Endothelial cell of umbilical vein (primary cell): ENCODE measurements around the gene AKAP13.
"Not testable (repeated sequence)": the region's sequence is repeated elsewhere in the genome, so short reads cannot be mapped to it uniquely, and the experiment has no call there.

Source experiments
- EZH2 ChIP-seq: IDR thresholded peaks from 2 replicates; pipeline ENCODE4 v1.6.1; 2012; ENCODE audit warnings: borderline replicate concordance, low read depth, mild to moderate bottlenecking, moderate library complexity, low read length, inconsistent platforms; ENCODE audit not compliant: severe bottlenecking
- FOS ChIP-seq: IDR thresholded peaks from 2 replicates; pipeline ENCODE4 v1.6.1; 2011; ENCODE audit warnings: mild to moderate bottlenecking, low read length, moderate library complexity, borderline replicate concordance; ENCODE audit not compliant: insufficient read depth
- POLR2A ChIP-seq: IDR thresholded peaks from 2 replicates; pipeline ENCODE4 v1.6.1; 2012; ENCODE audit warnings: low read depth, mild to moderate bottlenecking, control low read depth, low read length
- POLR2AphosphoS5 ChIP-seq: IDR thresholded peaks from 2 replicates; pipeline ENCODE4 v1.6.1; 2012; ENCODE audit warnings: low read depth, mild to moderate bottlenecking, control low read depth, low read length, moderate library complexity; ENCODE audit not compliant: insufficient read depth
- TF ChIP-seq, protein P1 (sequence below), 2 donors: IDR thresholded peaks; 1 replicate in 1 of 2; 2 replicates in 1 of 2; pipeline ENCODE4 v1.5.1; 2011; ENCODE audit warnings: low read length in 2 of 2, mild to moderate bottlenecking in 2 of 2, moderate library complexity in 2 of 2, control low read depth in 1 of 2, inconsistent platforms in 1 of 2, low read depth in 1 of 2; ENCODE audit not compliant: insufficient read depth in 1 of 2; ENCODE audit errors: extremely low read depth in 1 of 2

DNA sequence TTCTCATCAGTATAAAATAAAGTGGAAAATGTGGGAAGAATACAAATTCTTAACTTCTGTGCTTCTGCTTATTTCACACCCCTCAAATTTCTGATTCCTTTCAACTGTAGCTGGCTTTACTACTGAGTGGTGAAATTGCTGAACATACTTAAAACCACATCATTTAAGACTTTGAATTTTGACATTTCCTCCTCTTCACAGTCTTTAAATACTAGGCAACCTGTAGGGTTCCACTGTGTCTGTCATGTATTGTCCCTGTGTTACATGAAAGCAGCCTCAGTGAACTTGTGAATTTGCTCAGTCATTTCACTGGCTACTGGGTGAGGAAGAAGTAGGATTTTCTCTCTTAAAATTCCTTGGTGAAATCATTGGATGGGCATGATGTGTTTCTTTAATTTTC is 101.1 kb downstream of the AKAP13 start:
- TF ChIP-seq, protein P1, sequence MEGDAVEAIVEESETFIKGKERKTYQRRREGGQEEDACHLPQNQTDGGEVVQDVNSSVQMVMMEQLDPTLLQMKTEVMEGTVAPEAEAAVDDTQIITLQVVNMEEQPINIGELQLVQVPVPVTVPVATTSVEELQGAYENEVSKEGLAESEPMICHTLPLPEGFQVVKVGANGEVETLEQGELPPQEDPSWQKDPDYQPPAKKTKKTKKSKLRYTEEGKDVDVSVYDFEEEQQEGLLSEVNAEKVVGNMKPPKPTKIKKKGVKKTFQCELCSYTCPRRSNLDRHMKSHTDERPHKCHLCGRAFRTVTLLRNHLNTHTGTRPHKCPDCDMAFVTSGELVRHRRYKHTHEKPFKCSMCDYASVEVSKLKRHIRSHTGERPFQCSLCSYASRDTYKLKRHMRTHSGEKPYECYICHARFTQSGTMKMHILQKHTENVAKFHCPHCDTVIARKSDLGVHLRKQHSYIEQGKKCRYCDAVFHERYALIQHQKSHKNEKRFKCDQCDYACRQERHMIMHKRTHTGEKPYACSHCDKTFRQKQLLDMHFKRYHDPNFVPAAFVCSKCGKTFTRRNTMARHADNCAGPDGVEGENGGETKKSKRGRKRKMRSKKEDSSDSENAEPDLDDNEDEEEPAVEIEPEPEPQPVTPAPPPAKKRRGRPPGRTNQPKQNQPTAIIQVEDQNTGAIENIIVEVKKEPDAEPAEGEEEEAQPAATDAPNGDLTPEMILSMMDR (IDR thresholded peaks at IDR 0.05; ENCODE audit: extremely low read depth in 1 of 2, insufficient read depth in 1 of 2, low read depth in 1 of 2, low read length in 2 of 2) = not testable (repeated sequence)
- not testable (repeated sequence) for TF ChIP-seq FOS, POLR2AphosphoS5, POLR2A, EZH2
